Activated CD4-positive, alpha-beta T cell treated with anti-CD3 and anti-CD28 coated beads, Interleukin-10, Interleukin-2, amounts not matched to agents 100 ng/mL and 50 ng/mL, durations not matched to agents 16 hours and 8 hours (primary cell): ENCODE data around the gene ASCC2.
"Not testable (repeated sequence)": the region's sequence is repeated elsewhere in the genome, so short reads cannot be mapped to it uniquely, and the experiment has no call there.

Source experiments
- DNase-seq: peaks from one replicate; pipeline ENCODE4 v3.0.0-alpha.2; 2020

The ASCC2 gene

GRCh38 chr22:29782061-29782845, 55.8 kb downstream of the ASCC2 start:
- no peak for DNase-seq

DNA sequence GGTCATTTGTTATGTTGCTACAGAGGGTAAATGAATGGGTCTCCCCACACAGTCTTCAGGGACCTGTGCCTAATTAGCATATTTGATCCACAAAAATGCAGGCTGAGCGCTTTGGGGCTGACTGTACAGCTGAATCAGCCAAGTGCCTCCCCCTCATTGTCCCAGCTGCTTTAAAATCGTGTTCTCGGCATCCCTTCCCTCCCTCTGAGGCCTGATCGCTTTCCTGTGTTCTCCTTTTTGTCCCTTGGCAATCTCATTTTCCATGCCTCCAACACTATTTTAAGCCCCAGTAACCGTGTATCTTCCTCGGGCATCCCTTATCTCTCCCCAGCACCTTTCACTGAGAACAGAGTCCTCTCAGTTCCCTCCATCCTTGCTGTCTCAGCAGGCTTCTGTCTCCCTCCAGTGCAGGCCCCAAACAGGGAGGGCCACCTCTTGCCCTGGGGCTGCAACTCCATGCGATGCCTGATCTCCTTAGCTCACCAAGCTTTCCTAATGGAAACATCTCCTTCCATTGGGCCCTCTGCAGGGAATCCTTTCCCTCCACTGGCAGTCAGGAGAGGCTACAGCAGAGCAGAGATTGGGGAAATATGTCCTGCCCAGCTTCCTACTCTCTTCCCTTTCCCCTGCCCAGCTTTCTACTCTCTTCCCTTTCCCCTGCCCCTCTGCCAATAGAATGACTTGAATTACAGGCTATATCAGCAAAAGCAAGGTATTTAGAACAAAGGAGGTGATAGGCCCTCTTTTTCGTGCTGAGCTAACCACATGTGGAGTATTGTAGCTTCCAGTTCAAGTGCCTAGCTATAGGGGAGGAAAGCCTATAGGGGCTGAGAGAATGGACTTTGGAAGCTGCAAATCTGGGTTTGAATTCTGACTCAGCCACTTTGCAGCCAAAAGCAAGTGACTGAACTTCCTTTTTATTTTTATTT, 57.1 kb downstream of the ASCC2 start:
- no peak for DNase-seq

GRCh38 chr22:29780220-29780619, 57.9 kb downstream of the ASCC2 start:
- DNase-seq, result no peak

- no peak for DNase-seq
Measured at GRCh38 chr22:29773233-29773632, 64.8 kb downstream of the ASCC2 start.

- no peak for DNase-seq
Measured at GRCh38 chr22:29772170-29772641, 65.9 kb downstream of the ASCC2 start.

- no peak for DNase-seq
Measured at GRCh38 chr22:29769723-29770321, 68.3 kb downstream of the ASCC2 start.

- peak; percentile 8 for DNase-seq
Measured at GRCh38 chr22:29768052-29768693, 69.9 kb downstream of the ASCC2 start.

DNA sequence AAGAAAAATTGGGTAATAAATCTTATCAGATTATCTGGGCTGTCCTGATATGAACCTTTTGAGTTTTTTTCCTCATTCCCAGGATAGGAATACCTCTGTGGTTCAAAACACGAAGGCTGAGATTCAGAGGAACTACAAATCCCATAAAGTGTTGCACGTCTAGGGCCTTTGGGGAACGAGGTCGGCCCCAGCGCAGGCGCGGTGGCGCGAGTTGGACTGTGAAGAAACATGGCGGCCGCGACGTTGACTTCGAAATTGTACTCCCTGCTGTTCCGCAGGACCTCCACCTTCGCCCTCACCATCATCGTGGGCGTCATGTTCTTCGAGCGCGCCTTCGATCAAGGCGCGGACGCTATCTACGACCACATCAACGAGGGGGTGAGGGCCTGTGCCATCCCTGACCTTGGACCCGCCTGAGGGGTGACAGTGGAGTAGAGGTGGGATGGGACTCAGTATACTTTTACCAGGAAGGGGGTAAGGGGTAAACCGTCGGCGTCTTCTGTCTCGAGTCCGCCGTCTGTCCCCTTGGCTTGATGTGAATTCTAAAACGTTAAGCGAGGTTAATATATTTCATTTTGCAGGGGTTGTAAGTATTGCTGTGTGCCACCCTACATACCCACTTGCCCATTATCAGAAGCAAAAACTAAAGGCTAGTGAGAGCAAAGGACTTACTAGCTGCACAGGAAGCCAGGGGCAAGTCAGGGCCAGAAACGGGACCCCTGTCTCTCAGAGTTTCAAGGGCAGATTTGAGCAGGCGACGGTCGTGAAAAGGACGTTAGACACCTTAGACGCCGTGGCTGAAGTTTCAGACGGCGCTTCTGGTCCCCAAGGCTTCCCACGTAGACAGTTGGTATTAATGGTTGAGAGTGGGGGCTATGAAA, 70.7 kb downstream of the ASCC2 start, which contains the start of gene UQCR10:
Gene UQCR10 (plus strand): TSS at position 199 of the 881 bp plus-strand sequence. CDS start 30 bp downstream, at position 229.
- DNase-seq, result peak; percentile 95

- DNase-seq, result peak; percentile 98
Measured at GRCh38 chr22:29766632-29767170, 71.4 kb downstream of the ASCC2 start, which contains the start of gene ZMAT5. Gene ZMAT5, minus strand, starts transcription at chr22:29767007. Its CDS starts 18,463 bp downstream, at chr22:29748544.

GRCh38 chr22:29765905-29766631, 72.0 kb downstream of the ASCC2 start:
- DNase-seq, result peak; percentile 22

GRCh38 chr22:29762263-29762662, 75.8 kb downstream of the ASCC2 start:
- DNase-seq, result no peak

DNA sequence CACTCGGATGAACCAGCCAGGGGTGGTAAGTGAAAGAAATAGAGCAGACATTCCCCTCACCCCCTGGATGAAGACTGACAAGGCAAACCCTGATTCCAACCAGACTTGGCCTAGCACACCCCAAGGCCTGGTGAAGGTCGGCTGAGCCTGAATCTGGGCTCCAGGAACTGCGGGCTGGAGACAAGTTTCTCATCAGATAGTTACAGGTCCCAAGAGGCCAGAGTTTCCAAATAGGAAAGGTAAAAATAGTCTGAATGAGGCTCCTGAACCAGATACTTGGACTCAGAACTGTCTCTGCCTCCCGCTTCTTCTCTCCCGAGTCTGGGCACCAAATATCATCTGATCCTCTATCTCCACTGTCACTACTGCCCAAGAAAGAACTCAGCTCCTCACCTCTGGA, 79.1 kb downstream of the ASCC2 start:
- DNase-seq, result no peak

DNA sequence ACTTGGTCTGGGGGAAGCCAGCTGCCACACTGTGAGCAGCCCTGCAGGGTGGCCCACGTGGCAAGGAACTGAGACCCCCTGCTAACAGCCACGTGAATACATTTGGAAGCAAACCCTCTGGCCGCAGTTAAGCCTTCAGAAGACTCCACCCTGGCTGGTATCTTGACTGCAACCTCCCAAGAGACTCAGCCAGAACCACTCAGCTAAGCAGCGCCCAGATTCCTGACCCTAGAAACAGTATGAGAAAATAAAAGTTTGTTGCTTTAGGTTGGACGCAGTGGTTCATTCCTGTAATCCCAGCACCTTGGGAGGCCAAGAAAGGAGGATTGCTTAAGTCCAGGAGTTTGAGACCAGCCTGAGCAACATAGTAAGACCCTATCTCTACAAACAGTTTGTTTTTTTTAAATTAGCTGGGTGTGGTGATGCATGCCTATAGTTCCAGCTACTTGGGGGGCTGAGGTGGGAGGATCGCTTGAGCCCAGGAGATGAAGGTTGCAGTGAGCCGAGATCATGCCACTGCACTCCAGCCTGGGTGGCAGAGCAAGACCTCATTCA, 79.9 kb downstream of the ASCC2 start:
- DNase-seq, result no peak

DNA sequence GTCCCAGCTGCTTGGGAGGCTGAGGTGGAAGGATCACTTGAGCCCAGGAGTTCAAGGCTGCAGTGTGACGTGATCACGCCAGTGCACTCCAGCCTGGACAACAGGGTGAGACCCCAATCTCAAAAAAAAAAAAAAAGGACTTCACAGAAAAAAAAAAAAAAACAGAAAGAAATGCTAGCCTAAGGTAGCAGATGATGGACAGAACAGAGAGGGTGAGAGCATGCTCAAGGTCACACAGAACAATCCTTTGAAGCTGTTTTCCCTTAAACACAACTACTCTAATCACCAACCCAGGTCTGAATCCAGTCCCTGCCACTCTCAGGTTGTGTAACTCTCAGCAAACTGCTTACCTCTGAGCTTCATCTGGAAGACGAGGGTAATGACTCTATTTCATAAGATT, 81.0 kb downstream of the ASCC2 start:
- no peak for DNase-seq

GRCh38 chr22:29756341-29756740, 81.7 kb downstream of the ASCC2 start:
- no peak for DNase-seq

- DNase-seq, result no peak
Measured at GRCh38 chr22:29755889-29756288, 82.2 kb downstream of the ASCC2 start.

DNA sequence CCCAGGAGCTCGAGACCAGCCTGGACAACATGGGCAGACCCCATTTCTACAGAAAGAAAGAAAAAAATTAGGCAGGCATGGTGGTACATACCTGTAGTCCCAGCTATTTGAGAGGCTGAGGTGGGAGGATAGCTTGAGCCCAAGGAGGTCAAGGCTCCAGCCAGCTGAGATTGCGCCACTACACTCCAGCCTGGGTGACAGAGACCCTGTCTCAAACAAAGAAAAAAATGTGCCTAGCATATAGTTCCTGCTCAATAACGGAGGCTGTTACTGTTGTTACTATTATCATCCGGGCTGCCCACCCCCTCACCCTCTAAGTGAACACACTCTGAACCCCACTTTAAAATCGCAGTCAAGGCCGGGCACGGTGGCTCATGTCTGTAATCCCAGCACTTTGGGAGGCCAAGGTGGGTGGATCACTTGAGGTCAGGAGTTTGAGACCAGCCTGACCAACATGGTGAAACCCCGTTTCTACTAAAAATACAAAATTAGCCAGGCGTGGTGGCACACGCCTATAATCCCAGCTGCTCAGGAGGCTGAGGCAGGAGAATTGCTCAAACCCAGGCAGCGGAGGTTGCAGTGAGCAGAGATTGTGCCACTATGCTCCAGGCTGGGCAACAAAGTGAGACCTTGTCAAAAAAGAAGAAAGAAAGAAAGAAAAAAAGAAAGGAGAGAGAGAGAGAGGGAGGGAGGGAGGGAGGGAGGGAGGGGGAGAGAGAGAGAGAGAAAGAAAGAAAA, 83.2 kb downstream of the ASCC2 start:
- not testable (repeated sequence) for DNase-seq

GRCh38 chr22:29753808-29754657, 84.0 kb downstream of the ASCC2 start:
- DNase-seq, result no peak
